Hepatocyte (in vitro differentiated cells): ENCODE results near the gene MND1. TPM values are rescaled to one million over a fixed set of nuclear protein-coding genes. Genes with fewer than 3 reads are reported as not detected.

ENCODE experiments used
- DNase-seq: peaks from one replicate; pipeline ENCODE4 v3.0.0-alpha.2; 2016; ENCODE audit warnings: low spot score
- H2AFZ ChIP-seq: fragments of 200-600 bp; sonication (generic); 2 replicates; pipeline ENCODE4 v1.6.0; 2016; ENCODE audit warnings: antibody characterized with exemption, mild to moderate bottlenecking
- H3K27ac ChIP-seq: fragments of 200-600 bp; sonication (generic); 2 replicates; pipeline ENCODE4 v1.5.1; 2016; ENCODE audit warnings: mild to moderate bottlenecking
- H3K27me3 ChIP-seq: fragments of 200-600 bp; sonication (generic); 2 replicates; pipeline ENCODE4 v1.6.1; 2016
- H3K36me3 ChIP-seq: fragments of 200-600 bp; sonication (generic); replicated peaks from 2 replicates; pipeline ENCODE4 v1.5.1; 2016; ENCODE audit warnings: low read depth; ENCODE audit not compliant: insufficient read depth
- H3K4me1 ChIP-seq: fragments of 200-600 bp; sonication (generic); 2 replicates; pipeline ENCODE4 v1.5.1; 2016; ENCODE audit warnings: mild to moderate bottlenecking, moderate library complexity; ENCODE audit not compliant: insufficient read depth
- H3K4me2 ChIP-seq: fragments of 200-600 bp; sonication (generic); 2 replicates; pipeline ENCODE4 v1.6.0; 2016
- H3K4me3 ChIP-seq: fragments of 200-600 bp; sonication (generic); 2 replicates; pipeline ENCODE4 v1.5.1; 2016; ENCODE audit warnings: mild to moderate bottlenecking
- H3K79me2 ChIP-seq: fragments of 200-600 bp; sonication (generic); 2 replicates; pipeline ENCODE4 v1.6.0; 2017; ENCODE audit warnings: mild to moderate bottlenecking
- H3K9me2 ChIP-seq: fragments of 200-600 bp; sonication (generic); replicated peaks from 2 replicates; pipeline ENCODE4 v1.6.0; 2017; ENCODE audit warnings: mild to moderate bottlenecking; ENCODE audit not compliant: insufficient read depth
- H3K9me3 ChIP-seq: fragments of 200-600 bp; sonication (generic); 2 replicates; pipeline ENCODE4 v1.5.1; 2016; ENCODE audit warnings: low read depth, mild to moderate bottlenecking
- H4K20me1 ChIP-seq: fragments of 200-600 bp; sonication (generic); 2 replicates; pipeline ENCODE4 v1.6.0; 2016; ENCODE audit warnings: mild to moderate bottlenecking; ENCODE audit not compliant: insufficient read depth, poor library complexity, severe bottlenecking
- EZH2 ChIP-seq: fragments of 200-600 bp; sonication (generic); IDR thresholded peaks from 2 replicates; pipeline ENCODE4 v1.6.1; 2016; ENCODE audit warnings: antibody characterized with exemption, mild to moderate bottlenecking, borderline replicate concordance
- EZH2phosphoT487 ChIP-seq: fragments of 200-600 bp; sonication (generic); IDR thresholded peaks from one replicate; pipeline ENCODE4 v1.6.1; 2018; ENCODE audit warnings: antibody characterized with exemption, mild to moderate bottlenecking, low read depth, moderate library complexity; ENCODE audit not compliant: unreplicated experiment, severe bottlenecking
- WGBS: methylation state at CpG from one replicate; pipeline ENCODE4 v1.1.6; 2016; ENCODE audit warnings: low lambda C conversion rate; ENCODE audit errors: missing lambda C conversion rate; 5-methylcytosine and 5-hydroxymethylcytosine counted together
- polyA plus RNA-seq: library from polyadenylated mRNA; unstranded; fragments of >200 nt; fragmentation: Nextera tagmentation; extraction: Ambion mirVana; gene quantifications from 2 replicates; pipeline ENCODE4 v1.2.1, GENCODE V29; 2016
- total RNA-seq: library from RNA; depleted of rRNA; stranded (reverse); fragments of >200 nt; gene quantifications from 2 replicates; pipeline ENCODE4 v1.2.3, GENCODE V29; 2014
- TF ChIP-seq, protein P1 (sequence below): fragments of 200-600 bp; sonication (generic); IDR thresholded peaks from 2 replicates; pipeline ENCODE4 v1.5.1; 2016; ENCODE audit warnings: antibody characterized with exemption, mild to moderate bottlenecking; ENCODE audit not compliant: poor library complexity

MND1 gene
- total and polyA plus RNA-seq, 2 experiments from 2014 or later = 2.2 to 4.3 TPM

DNA sequence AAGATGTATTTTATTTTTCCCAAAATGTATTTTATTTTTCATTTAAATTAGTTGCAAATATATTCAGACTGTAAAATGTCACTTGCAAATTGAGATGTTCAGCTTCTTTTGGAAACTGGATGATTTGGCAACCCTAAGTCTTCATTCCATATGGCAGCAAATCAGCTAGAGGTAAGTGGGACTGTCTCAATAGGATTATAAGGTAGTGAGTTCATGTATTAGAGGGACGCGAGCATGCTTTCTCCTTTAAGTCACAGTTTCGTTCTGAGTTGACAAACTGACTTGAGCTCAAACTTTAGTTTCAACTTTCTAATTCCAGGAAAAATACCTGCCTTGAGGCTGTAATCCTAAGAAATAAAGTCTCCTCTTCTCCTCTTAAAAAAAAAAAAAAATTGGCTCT lies 77.5 kb downstream of the MND1 start:
- Histone ChIP-seq H3K4me3 (no peak overlapping the region), H3K9me2 (no peaks in the 10 kb centered on the region), H3K27me3 (no peaks in the 10 kb centered on the region), H3K9me3 (no peaks in the 10 kb centered on the region), H3K4me1 (no peaks in the 10 kb centered on the region), H4K20me1 (no peaks in the 10 kb centered on the region), H2AFZ (no peak overlapping the region), H3K27ac (no peak overlapping the region), H3K36me3 (no peaks in the 10 kb centered on the region), H3K79me2 (no peaks in the 10 kb centered on the region), H3K4me2 (no peak overlapping the region)
- TF ChIP-seq EZH2 (no peak), EZH2phosphoT487 (no peak)
- TF ChIP-seq, protein P1, sequence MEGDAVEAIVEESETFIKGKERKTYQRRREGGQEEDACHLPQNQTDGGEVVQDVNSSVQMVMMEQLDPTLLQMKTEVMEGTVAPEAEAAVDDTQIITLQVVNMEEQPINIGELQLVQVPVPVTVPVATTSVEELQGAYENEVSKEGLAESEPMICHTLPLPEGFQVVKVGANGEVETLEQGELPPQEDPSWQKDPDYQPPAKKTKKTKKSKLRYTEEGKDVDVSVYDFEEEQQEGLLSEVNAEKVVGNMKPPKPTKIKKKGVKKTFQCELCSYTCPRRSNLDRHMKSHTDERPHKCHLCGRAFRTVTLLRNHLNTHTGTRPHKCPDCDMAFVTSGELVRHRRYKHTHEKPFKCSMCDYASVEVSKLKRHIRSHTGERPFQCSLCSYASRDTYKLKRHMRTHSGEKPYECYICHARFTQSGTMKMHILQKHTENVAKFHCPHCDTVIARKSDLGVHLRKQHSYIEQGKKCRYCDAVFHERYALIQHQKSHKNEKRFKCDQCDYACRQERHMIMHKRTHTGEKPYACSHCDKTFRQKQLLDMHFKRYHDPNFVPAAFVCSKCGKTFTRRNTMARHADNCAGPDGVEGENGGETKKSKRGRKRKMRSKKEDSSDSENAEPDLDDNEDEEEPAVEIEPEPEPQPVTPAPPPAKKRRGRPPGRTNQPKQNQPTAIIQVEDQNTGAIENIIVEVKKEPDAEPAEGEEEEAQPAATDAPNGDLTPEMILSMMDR = no peak
- DNase-seq = no peak
- WGBS = 95% methylated on average over 3 of the region's 3 CpGs

DNA sequence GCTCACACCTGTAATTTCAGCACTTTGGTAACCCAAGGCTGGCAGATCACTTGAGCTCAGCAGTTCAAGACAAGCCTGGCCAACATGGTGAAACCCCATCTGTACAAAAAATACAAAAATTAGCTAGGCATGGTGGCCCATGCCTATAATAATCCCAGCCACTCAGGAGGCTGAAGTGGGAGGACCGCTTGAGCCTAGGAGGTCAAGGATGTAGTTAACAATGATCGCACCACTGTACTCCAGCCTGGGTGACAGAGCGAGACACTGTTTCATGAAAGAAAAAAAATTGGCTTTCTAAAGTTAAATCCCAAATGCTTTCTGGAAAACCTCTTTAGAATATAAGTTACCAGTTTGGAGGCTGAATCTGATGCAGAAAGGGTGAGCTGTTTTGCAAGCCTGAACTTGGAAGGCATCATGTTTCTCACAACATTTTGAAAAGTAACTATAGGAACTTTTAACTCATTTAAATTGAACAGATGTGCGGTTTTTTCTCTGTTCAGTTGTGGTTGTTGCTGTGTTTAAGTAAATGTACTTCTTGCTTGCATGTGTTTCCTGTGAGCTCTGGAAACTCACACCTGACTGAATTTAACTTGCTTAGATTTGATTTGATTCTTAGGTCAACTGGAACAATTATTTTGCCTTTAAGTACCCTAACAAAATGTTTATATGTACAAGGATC lies 81.9 kb downstream of the MND1 start:
- Histone ChIP-seq H3K4me3 (no peak overlapping the region), H3K4me2 (no peak overlapping the region), H3K4me1 (no peaks in the 10 kb centered on the region), H3K9me3 (no peaks in the 10 kb centered on the region), H4K20me1 (no peaks in the 10 kb centered on the region), H3K9me2 (no peaks in the 10 kb centered on the region), H3K27ac (no peak overlapping the region), H3K27me3 (no peaks in the 10 kb centered on the region), H3K36me3 (no peaks in the 10 kb centered on the region), H3K79me2 (no peaks in the 10 kb centered on the region), H2AFZ (no peak overlapping the region)
- DNase-seq = no peak
- TF ChIP-seq, protein P1 = no peak
- TF ChIP-seq EZH2phosphoT487 (no peak), EZH2 (no peak)
- 90% methylated on average over 4 of the region's 4 CpGs for WGBS

DNA sequence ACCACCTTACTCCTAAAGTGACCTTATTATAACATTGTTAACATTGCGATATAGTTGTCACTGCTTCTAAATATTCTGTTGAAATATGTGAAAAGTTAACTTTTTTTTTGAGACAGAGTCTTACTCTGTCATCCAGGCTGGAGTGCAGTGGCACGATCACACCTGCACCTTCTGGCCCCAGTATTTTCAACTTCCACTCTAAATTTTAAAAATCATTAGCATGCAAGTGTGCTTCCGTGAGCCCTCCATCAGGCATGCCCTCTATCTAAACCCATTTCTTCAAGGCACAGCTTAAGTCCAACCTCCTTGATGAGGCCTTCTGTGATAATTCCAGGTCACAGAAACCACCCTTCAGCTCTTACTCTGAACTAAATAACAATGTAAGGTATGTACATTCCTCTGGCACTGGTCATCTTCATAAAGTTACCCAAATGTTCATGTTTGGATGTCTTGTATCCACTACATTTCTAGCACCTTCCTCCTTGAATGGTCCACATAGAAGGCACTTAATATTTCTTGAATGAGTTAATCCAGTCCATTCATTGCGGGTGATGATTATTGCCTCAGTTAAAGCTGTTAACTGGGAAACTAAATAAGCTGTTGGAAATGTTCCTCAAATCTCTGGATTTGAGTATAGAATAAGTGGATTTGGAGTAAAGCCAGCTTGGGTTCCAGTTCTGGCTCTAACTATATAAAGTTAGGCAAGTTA lies 83.0 kb downstream of the MND1 start:
- DNase-seq = no peak
- H3K4me2 ChIP-seq = no peak overlapping the region
- no peaks in the 10 kb centered on the region for H3K36me3 ChIP-seq
- 93% methylated on average over 4 of the region's 4 CpGs for WGBS
- H3K27ac ChIP-seq = no peak overlapping the region
- H4K20me1 ChIP-seq = no peaks in the 10 kb centered on the region
- no peaks in the 10 kb centered on the region for H3K9me3 ChIP-seq
- no peaks in the 10 kb centered on the region for H3K27me3 ChIP-seq
- H3K4me1 ChIP-seq = no peaks in the 10 kb centered on the region
- TF ChIP-seq EZH2 = no peak
- no peak for TF ChIP-seq EZH2phosphoT487
- TF ChIP-seq, protein P1 = no peak
- no peaks in the 10 kb centered on the region for H3K79me2 ChIP-seq
- H3K9me2 ChIP-seq = no peaks in the 10 kb centered on the region
- no peak overlapping the region for H3K4me3 ChIP-seq
- H2AFZ ChIP-seq = no peak overlapping the region
